PC-9 (cell line): ENCODE data around the gene CDC40. TPM values are rescaled to one million over a fixed set of nuclear protein-coding genes. Genes with fewer than 3 reads are reported as not detected.
"Not testable (repeated sequence)": the region's sequence is repeated elsewhere in the genome, so short reads cannot be mapped to it uniquely, and the experiment has no call there.

ENCODE experiments used
- BruUV-seq: library from RNA; stranded (reverse); fragments of 400-500 nt; replicated peaks from 2 replicates; lab custom pipeline; 2021; lab: Mats Ljungman, UMichigan
- CTCF ChIA-PET: fragments of 300-600 bp; sonication (Branson Sonifier 250); formaldehyde crosslinking; loops from one replicate; lab custom pipeline; 2022; ENCODE audit warnings: antibody characterized with exemption; lab: Charles Lee
- POLR2A ChIA-PET: fragments of 300-600 bp; sonication (Branson Sonifier 250); formaldehyde crosslinking; loops from one replicate; lab custom pipeline; 2022; ENCODE audit warnings: antibody characterized with exemption; ENCODE audit not compliant: unreplicated experiment; lab: Charles Lee
- DNase-seq, 2 experiments: peaks; one replicate each; pipeline versions ENCODE4 v3.0.0 to v3.0.0-alpha.2; 2015 to 2022; ENCODE audit warnings: mixed read lengths in 1 of 2
- H2AFZ ChIP-seq: fragments of 200-600 bp; sonication (generic); 2 replicates; pipeline ENCODE4 v1.8.1; 2017; ENCODE audit warnings: antibody characterized with exemption
- H3F3A ChIP-seq: fragments of 200-600 bp; sonication (generic); 2 replicates; pipeline ENCODE4 v1.8.1; 2017; ENCODE audit warnings: antibody characterized with exemption, mild to moderate bottlenecking, low read depth; ENCODE audit not compliant: insufficient read depth
- H3K27ac ChIP-seq: fragments of 200-600 bp; sonication (generic); 2 replicates; pipeline ENCODE4 v1.6.1; 2016; ENCODE audit warnings: mixed run types
- H3K27me3 ChIP-seq: fragments of 200-600 bp; sonication (generic); 2 replicates; pipeline ENCODE4 v1.6.1; 2016; ENCODE audit warnings: low read depth, mixed run types; ENCODE audit not compliant: insufficient read depth
- H3K36me3 ChIP-seq: fragments of 200-600 bp; sonication (generic); 2 replicates; pipeline ENCODE4 v1.6.1; 2016; ENCODE audit warnings: low read depth, mixed run types
- H3K4me1 ChIP-seq: fragments of 200-600 bp; sonication (generic); replicated peaks from 2 replicates; pipeline ENCODE4 v1.6.1; 2016; ENCODE audit warnings: mixed run types; ENCODE audit not compliant: insufficient read depth
- H3K4me2 ChIP-seq: fragments of 200-600 bp; sonication (generic); 2 replicates; pipeline ENCODE4 v1.6.1; 2017; ENCODE audit warnings: mixed run types
- H3K4me3 ChIP-seq: fragments of 200-600 bp; sonication (generic); 2 replicates; pipeline ENCODE4 v1.6.1; 2016; ENCODE audit warnings: mixed run types
- H3K79me2 ChIP-seq: fragments of 200-600 bp; sonication (generic); 2 replicates; pipeline ENCODE4 v1.6.1; 2017; ENCODE audit warnings: low read depth, mixed run types
- H3K9me2 ChIP-seq: fragments of 200-600 bp; sonication (generic); 2 replicates; pipeline ENCODE4 v1.8.1; 2017; ENCODE audit warnings: mild to moderate bottlenecking; ENCODE audit not compliant: insufficient read depth
- H3K9me3 ChIP-seq: fragments of 200-600 bp; sonication (generic); 2 replicates; pipeline ENCODE4 v1.8.1; 2016; ENCODE audit warnings: low read depth; ENCODE audit not compliant: insufficient read depth
- H4K20me1 ChIP-seq: fragments of 200-600 bp; sonication (generic); 2 replicates; pipeline ENCODE4 v1.8.1; 2017; ENCODE audit not compliant: insufficient read depth
- EZH2 ChIP-seq: fragments of 200-600 bp; sonication (generic); IDR thresholded peaks from 2 replicates; pipeline ENCODE4 v1.8.0; 2017; ENCODE audit warnings: antibody characterized with exemption, low read depth
- intact Hi-C: fragments of 100-400 bp; cut with micrococcal nuclease; formaldehyde crosslinking; loops from one replicate; pipeline ENCODE4 v1.10.0; 2022; ENCODE audit not compliant: unreplicated experiment
- total RNA-seq: library from RNA; stranded (reverse); gene quantifications from 2 replicates; pipeline ENCODE4 v1.2.3, GENCODE V29; 2021
- TF ChIP-seq, protein P1 (sequence below): fragments of 200-600 bp; sonication (generic); conservative IDR thresholded peaks from 2 replicates; pipeline ENCODE4 v1.6.1; 2017; ENCODE audit warnings: mixed run types, antibody characterized with exemption, mild to moderate bottlenecking, moderate library complexity

Gene CDC40
- total RNA-seq, 1 experiment from 2014 or later, result 18.3 TPM

- no peaks in the 10 kb centered on the region for H3F3A ChIP-seq
- intact Hi-C loops, result no loop called here
- BruUV-seq, result no TSS peak
- no peak overlapping the region for H3K27ac ChIP-seq
- no peaks in the 10 kb centered on the region for H3K4me1 ChIP-seq
- H3K27me3 ChIP-seq, result no peaks in the 10 kb centered on the region
- TF ChIP-seq EZH2, result no peak
- H2AFZ ChIP-seq, result no peak overlapping the region
- no peak for DNase-seq
- H3K4me3 ChIP-seq, result no peak overlapping the region
- H3K9me2 ChIP-seq, result no peaks in the 10 kb centered on the region; the same call in 1 of the 2 replicates
- no peaks in the 10 kb centered on the region for H3K79me2 ChIP-seq
- ChIA-PET CTCF (no interaction called here), POLR2A (no interaction called here)
- H4K20me1 ChIP-seq, result no peaks in the 10 kb centered on the region
- H3K36me3 ChIP-seq, result peaks cover 31% of the 10 kb centered on the region; the same call in 1 of the 2 replicates
- H3K9me3 ChIP-seq, result no peaks in the 10 kb centered on the region
- no peak overlapping the region for H3K4me2 ChIP-seq
These were observed 41.5 kb downstream of the CDC40 start for GRCh38 chr6:110221738-110222137.

- CTCF ChIA-PET, result no interaction called here
- Histone ChIP-seq H3K4me3 (no peak overlapping the region), H3K27ac (no peak overlapping the region), H3K79me2 (no peaks in the 10 kb centered on the region), H4K20me1 (no peaks in the 10 kb centered on the region), H3K9me3 (no peaks in the 10 kb centered on the region), H3F3A (no peaks in the 10 kb centered on the region), H3K36me3 (peaks cover 9% of the 10 kb centered on the region), H3K27me3 (no peaks in the 10 kb centered on the region), H3K4me1 (no peaks in the 10 kb centered on the region), H2AFZ (no peak overlapping the region), H3K9me2 (no peaks in the 10 kb centered on the region), H3K4me2 (no peak overlapping the region)
- no peak for DNase-seq
- POLR2A ChIA-PET, result no interaction called here
- no peak for TF ChIP-seq EZH2
- TF ChIP-seq, protein P1, sequence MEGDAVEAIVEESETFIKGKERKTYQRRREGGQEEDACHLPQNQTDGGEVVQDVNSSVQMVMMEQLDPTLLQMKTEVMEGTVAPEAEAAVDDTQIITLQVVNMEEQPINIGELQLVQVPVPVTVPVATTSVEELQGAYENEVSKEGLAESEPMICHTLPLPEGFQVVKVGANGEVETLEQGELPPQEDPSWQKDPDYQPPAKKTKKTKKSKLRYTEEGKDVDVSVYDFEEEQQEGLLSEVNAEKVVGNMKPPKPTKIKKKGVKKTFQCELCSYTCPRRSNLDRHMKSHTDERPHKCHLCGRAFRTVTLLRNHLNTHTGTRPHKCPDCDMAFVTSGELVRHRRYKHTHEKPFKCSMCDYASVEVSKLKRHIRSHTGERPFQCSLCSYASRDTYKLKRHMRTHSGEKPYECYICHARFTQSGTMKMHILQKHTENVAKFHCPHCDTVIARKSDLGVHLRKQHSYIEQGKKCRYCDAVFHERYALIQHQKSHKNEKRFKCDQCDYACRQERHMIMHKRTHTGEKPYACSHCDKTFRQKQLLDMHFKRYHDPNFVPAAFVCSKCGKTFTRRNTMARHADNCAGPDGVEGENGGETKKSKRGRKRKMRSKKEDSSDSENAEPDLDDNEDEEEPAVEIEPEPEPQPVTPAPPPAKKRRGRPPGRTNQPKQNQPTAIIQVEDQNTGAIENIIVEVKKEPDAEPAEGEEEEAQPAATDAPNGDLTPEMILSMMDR, result no peak
- no TSS peak for BruUV-seq
- intact Hi-C loops, result no loop called here
These were observed 46.0 kb downstream of the CDC40 start for GRCh38 chr6:110226261-110226660.

GRCh38 chr6:110232450-110232849, 52.2 kb downstream of the CDC40 start:
- TF ChIP-seq, protein P1, result no peak
- TF ChIP-seq EZH2, result no peak
- ChIA-PET POLR2A (no interaction called here), CTCF (no interaction called here)
- no peak overlapping the region for H2AFZ ChIP-seq
- H3K9me3 ChIP-seq, result no peaks in the 10 kb centered on the region
- no peaks in the 10 kb centered on the region for H3K9me2 ChIP-seq
- peaks cover 6% of the 10 kb centered on the region for H3K36me3 ChIP-seq
- no peaks in the 10 kb centered on the region for H3K79me2 ChIP-seq
- no peaks in the 10 kb centered on the region for H3K4me1 ChIP-seq
- no peak overlapping the region for H3K4me3 ChIP-seq
- no peak for DNase-seq
- no peaks in the 10 kb centered on the region for H3F3A ChIP-seq
- no peak overlapping the region for H3K4me2 ChIP-seq
- H3K27ac ChIP-seq, result no peak overlapping the region
- H3K27me3 ChIP-seq, result no peaks in the 10 kb centered on the region
- intact Hi-C loops, result no loop called here
- BruUV-seq, result no TSS peak
- no peaks in the 10 kb centered on the region for H4K20me1 ChIP-seq

DNA sequence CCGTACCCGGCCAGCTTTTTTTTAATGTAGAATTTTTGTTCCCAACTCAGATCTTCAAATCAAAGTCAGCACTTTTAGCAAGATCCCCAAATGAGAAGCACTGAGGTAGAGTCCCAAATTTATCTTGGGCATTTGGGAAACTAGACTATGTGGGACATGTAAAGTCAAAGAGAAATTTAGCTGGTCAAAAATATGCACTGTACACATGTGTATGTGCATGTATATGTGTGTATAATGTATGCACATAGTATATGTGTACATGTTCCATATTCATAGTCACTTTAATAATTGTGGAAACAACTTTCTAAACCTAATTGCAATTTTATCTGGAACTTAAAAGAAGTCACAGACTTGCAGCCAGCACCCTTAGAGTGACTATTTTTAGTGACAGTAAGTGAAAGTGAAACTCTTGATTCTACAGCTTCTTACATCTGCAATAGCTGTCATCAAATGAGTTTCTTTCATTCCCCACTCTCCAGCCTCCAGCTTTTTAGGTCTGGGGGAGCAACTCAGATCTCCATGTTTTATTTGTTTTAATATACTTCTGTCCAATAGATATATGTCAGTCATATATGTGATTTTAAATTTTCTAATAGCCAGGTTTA, 53.6 kb downstream of the CDC40 start:
- Histone ChIP-seq H2AFZ (no peak overlapping the region), H4K20me1 (no peaks in the 10 kb centered on the region), H3K79me2 (no peaks in the 10 kb centered on the region), H3K27ac (no peak overlapping the region), H3K4me2 (no peak overlapping the region), H3K4me3 (no peak overlapping the region), H3K9me2 (no peaks in the 10 kb centered on the region), H3F3A (no peaks in the 10 kb centered on the region), H3K9me3 (no peaks in the 10 kb centered on the region), H3K27me3 (no peaks in the 10 kb centered on the region), H3K4me1 (no peaks in the 10 kb centered on the region), H3K36me3 (peaks cover 6% of the 10 kb centered on the region)
- intact Hi-C loops, result no loop called here
- POLR2A ChIA-PET, result no interaction called here
- CTCF ChIA-PET, result no interaction called here
- no peak for TF ChIP-seq EZH2
- TF ChIP-seq, protein P1, result no peak
- BruUV-seq, result no TSS peak
- DNase-seq, result no peak

DNA sequence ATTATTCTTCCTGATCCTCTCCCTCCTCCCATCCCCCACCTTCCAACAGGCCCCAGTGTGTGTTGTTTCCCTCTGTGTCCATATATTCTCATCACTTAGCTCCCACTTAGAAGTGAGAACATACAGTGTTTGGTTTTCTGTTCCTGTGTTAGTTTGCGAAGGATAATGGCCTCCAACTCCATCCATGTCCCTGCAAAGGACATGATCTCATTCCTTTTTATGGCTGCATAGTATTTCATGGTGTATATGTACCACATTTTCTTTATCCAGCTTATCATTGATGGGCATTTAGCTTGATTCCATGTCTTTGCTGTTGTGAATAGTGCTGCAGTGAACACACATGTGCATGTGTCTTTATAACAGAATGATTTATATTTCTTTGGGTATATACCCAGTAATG, 55.8 kb downstream of the CDC40 start:
- H3K9me3 ChIP-seq, H2AFZ ChIP-seq, H3K79me2 ChIP-seq, POLR2A ChIA-PET, CTCF ChIA-PET, H3F3A ChIP-seq, H4K20me1 ChIP-seq, BruUV-seq, H3K27me3 ChIP-seq, H3K9me2 ChIP-seq, H3K27ac ChIP-seq, H3K4me3 ChIP-seq, H3K4me2 ChIP-seq, intact Hi-C loops, H3K4me1 ChIP-seq, DNase-seq, H3K36me3 ChIP-seq: not testable (repeated sequence)
